ENCODE measurements around the gene AVPI1.

The AVPI1 gene, protein sequence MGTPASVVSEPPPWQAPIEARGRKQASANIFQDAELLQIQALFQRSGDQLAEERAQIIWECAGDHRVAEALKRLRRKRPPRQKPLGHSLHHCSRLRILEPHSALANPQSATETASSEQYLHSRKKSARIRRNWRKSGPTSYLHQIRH

GRCh38 chr10:97686962-97687784 is at the start of gene AVPI1:
Gene AVPI1, minus strand, starts transcription at chr10:97687241. Its CDS starts 7,336 bp downstream, at chr10:97679905.
- peak; percentile 96 for DNase-seq (ENCODE audit: low spot score)

DNA sequence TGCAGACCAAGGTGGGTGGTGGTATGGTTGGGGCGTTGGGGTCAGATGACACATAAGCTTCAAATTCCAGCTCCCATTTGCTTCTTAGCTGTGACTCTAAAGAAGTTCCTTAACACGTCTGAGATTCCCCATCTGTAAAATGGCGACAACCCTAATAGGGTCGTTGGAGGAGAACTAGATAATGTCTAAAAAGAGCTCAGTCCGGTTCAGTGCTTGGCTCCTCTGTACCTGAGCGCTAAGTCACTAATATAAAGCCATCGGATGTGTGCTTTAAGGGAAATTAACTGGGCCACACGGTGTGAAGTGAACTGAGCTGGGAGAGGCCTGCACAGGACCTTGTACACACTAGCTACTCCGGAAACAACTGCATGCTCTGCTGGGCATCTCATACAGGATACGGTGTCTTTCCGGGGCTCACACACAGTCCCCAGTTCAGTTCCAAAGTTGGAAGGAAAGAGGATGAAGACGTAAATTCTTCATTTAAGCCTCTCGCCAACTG is 49.4 kb upstream of the AVPI1 start:
- no peak for DNase-seq (ENCODE audit: low spot score)

- no peak for DNase-seq (ENCODE audit: low spot score)
These were observed 47.0 kb upstream of the AVPI1 start for GRCh38 chr10:97734021-97734420.

GRCh38 chr10:97733256-97733655 is 46.2 kb upstream of the AVPI1 start:
- DNase-seq (ENCODE audit: low spot score), result no peak

GRCh38 chr10:97732052-97732359 is 45.0 kb upstream of the AVPI1 start:
- no peak for DNase-seq (ENCODE audit: low spot score)

DNA sequence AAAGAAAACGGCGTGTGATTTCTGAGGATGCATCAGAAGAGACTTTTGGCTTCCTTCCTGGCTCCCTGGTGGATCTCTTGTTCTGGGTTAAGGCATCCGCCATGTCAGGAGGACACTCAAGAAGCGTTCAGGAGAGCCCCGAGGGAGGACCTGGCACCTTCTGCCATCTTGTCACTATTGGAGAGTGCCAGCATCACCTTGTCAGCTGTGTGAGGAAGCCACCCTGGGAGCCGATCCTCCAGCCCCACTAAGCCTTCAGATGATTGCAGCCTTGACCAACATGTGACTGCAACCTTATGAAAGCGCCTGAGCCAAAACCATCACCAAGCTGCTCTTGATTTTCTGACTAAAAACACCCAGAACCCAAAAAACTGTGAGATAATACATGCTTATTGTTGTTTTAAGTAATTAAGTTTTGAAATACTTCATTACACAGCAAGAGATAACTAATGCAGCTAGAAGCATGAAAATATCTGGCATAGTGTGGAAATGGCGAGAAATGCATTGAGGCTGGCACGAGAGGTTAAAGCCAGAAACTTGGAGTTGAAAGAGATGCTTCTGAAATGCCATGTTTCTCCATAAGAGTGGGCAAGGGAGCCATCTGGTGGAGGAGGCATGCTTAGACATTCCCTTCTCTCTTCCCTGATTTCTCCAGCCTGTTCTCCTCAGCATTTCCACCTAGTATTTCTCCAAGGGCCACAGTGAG is 44.5 kb upstream of the AVPI1 start:
- DNase-seq (ENCODE audit: low spot score), result peak; percentile 82

- no peak for DNase-seq (ENCODE audit: low spot score)
These were observed 42.0 kb upstream of the AVPI1 start for GRCh38 chr10:97729014-97729413.

DNA sequence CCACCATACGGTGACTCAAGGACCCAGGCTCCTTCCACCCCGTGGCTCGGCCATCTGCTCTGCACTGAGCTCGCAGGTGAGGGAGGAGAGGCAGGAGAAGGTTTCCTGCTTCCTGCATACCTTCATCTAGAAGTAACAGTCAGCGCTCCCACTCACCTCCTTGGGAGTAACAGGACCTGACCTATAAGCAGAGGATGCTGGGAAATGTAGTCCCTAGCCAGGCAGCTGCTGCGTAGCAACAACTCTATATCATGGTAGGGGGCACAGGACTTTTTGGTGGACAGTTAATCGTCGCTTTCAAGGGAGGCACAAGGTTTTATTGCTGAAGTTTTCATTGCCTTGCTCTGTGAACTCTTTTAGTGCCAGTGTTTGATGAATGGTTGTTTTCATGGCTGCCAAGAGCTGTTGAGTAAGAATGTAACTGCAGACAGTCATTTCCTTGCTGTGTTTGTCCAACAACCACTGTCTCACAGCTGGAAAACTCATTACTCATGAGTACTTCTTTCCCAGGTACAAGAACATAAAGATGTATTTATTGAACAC is 39.7 kb upstream of the AVPI1 start:
- peak; percentile 56 for DNase-seq (ENCODE audit: low spot score)

DNA sequence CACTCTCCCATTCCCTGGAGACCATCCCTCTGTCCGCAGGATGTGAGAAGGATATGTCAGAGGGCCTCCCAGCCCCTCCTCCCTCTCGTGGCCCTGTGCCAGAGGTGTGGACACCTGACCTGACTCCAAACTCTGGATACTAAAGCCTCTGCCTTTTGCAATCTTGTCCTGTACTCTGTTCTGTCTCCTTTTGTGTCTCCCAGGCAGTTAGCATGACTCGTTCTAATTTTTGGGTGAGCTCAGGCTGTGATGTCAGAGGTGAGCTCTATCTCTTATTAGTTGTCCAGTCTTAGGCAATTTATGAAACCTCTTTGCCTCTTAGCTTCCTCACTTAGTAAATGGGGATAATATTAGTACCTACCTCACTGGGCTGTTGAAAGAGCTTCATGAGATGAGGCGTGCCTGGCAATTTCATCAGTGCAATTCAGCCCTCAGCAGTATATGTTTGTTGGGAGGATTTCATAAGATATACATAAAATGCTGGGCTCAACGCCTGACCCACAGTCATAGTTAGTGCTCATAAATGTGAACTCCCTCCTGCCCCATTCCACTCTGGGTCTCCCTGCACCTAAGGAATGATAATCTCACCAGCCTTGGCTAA is 37.4 kb upstream of the AVPI1 start:
- peak; percentile 44 for DNase-seq (ENCODE audit: low spot score)

- peak; percentile 23 for DNase-seq (ENCODE audit: low spot score)
These were observed 36.0 kb upstream of the AVPI1 start for GRCh38 chr10:97723001-97723400.

- no peak for DNase-seq (ENCODE audit: low spot score)
These were observed 35.1 kb upstream of the AVPI1 start for GRCh38 chr10:97721871-97722780.

DNA sequence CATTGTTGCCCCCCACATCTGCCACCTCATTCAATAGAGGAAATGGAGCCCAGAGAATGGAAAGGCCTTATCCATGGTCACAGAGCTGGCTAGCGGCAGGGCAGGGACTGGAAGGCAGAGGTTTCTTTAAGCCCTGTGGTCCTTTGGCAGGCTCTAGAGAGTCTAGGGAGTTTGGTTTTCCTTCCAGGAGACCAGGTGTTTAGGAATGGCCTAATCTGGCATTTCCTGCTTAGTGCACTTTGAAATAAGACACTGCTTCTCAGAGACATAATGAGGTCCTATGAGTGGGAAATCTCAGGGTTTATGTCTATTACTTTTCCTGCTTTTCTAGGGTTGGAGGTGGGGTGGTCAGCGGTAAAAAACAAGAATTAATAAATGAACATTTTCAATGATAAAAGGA is 32.6 kb upstream of the AVPI1 start:
- DNase-seq (ENCODE audit: low spot score), result no peak

DNA sequence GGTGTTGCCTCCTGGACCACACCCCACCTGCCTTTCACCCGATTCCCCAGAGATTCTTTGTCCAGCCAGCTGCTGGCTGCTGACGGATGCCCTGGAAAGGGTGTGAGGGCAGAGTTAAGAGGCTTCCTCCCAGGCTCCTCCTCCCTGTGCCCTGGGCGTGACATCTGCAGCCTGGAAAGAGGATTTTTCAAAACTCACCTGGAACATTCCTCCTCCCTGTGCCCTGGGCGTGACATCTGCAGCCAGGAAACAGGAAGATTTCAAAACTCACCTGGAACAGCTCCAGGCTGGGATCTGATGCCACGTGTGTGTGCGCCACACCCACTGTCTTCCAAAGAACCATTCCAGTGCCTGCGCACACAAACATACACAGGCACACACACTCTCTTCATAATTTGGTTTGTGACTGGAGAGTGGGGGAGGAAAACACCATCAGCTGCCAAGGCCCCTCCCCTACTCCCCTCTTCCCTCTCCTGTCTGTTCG is 31.7 kb upstream of the AVPI1 start:
- no peak for DNase-seq (ENCODE audit: low spot score)

DNA sequence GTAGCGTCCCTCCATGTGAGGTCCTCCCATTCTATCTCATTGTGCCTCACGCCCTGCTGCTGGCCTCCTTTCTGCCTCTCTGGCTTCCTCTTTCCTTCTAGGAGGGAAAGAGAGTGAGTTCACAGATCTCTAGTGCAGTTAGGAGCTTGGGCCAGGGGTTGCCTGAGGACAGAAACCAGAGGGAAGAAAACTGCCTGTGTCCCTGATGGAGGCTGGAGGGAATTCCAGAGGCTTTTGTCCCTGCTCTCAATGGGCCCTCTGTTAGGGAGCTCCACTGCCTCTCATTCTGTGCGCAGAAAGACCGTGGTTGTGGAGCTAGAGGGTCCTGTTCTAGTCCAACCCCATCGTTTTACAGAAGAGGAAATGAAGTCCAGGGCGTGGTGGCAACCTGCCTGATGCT is 31.1 kb upstream of the AVPI1 start:
- DNase-seq (ENCODE audit: low spot score), result no peak

DNA sequence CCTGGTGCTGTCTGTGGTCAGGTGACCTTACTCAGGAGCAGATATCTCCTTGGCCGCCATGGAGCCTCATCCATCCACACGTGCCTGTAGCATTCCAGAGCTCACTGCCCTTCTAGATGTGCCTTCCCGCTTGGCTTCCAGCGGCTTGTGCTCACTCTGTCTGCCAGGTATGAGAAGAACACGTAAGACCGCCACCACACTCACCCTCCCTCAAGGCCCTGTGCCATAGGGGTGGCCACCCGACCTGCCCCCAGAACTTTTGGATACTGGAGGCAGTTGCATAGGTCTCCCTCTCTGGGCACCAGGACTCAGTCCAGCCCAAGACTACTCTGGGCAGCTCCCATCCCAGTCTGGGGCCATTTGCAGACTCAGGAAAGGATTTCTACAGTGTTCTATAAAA is 30.6 kb upstream of the AVPI1 start:
- no peak for DNase-seq (ENCODE audit: low spot score)

DNA sequence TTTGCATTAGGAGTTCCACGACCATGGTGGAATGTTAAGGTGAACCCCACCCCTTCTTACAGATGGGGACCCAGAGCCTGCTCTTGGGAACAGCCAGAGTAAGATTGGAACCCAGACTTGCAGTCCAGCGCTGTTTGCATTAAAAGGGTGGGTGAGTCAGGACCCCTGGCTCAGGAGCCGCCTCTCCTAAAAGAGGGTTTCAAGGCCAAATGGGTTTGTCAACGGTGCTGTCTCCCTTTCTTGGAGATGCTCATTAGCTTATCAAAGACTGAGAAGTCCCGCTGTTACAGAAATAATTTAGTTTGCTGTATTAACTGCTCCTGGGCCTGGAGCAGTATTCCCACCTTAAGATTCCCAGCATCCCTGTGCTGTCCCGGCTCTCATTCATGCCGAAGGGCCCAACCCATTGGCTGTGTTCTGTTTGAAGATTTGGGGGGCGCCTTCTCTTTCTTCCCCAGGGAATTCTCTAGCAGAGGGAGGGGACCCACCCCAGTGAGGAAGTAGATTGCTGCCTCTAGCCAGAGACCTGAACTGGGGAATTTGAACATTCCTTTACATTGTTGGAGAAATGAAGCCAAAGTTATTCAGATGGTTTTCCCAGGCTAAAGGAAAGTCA is 28.3 kb upstream of the AVPI1 start:
- DNase-seq (ENCODE audit: low spot score), result peak; percentile 38

DNA sequence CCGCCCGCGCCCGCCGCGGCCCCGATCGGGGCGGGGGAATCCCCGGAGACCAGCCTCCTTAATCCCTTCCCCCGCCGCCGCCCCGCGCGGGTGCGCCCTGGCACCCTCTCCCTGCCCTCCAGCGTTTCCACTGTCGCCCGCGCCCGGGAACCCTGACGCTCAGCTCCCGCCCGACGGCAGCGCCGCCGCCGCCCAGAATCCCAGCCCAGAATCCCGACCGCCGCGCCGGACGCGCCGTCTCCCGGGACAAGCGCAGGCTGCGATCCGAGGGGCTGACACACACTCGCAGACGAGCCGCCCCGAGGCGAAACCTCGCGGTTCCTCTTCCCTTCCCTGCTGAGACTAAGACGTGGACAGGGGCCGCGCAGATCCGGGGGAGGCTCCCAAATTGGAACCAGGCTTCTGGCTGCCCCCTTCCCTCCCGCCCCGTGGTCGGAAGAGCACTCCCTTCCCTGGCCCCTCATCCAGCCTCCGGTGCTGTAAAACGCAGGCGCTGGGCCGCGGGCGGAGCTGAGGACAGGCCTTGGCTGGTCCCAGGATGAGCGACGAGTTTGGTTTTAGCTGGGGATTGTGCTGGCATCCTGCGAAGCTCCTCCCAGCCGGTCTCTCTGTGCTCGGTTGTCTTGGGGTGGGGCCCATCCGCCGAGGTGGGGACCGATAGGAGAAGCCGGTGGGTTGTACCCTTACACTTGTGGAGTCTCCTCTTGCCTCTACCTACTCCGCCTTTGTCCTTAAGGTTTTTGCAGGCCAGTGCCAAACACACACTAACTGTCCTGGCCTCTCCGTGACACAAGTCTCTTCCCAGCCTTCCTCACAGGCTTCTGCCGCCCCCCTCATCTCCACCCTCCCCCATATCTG is 27.6 kb upstream of the AVPI1 start:
- peak; percentile 75 for DNase-seq (ENCODE audit: low spot score)

GRCh38 chr10:97713826-97714400 is 26.9 kb upstream of the AVPI1 start:
- DNase-seq (ENCODE audit: low spot score), result peak; percentile 86

- peak; percentile 77 for DNase-seq (ENCODE audit: low spot score)
These were observed 26.3 kb upstream of the AVPI1 start, which contains the start of gene MARVELD1 for GRCh38 chr10:97713339-97713825. Gene MARVELD1, plus strand, starts transcription at chr10:97713730. Its CDS starts 147 bp downstream, at chr10:97713877.
